Vagina (tissue), 2 donors: ENCODE data around the gene HTRA3.

Experiments used
- CTCF ChIP-seq, 3 experiments: fragments of 450-650 bp in 2 of 3; fragments of 200-600 bp in 1 of 3; sonication (generic) in 1 of 3; IDR thresholded peaks; one replicate each; pipeline ENCODE4 v1.5.1; 2017 to 2019; ENCODE audit warnings: antibody characterized with exemption in 3 of 3, mild to moderate bottlenecking in 2 of 3, moderate library complexity in 2 of 3
- POLR2AphosphoS5 ChIP-seq, 2 donors: sonication (generic); formaldehyde crosslinking; IDR thresholded peaks; one replicate each; pipeline ENCODE4 v1.9.0; 2017; ENCODE audit warnings: antibody characterized with exemption in 2 of 2, mild to moderate bottlenecking in 2 of 2, low read depth in 1 of 2; ENCODE audit not compliant: insufficient read depth in 1 of 2

- TF ChIP-seq CTCF (IDR thresholded peaks at IDR 0.05) (no peak), POLR2AphosphoS5 (IDR thresholded peaks at IDR 0.05; ENCODE audit: insufficient read depth in 1 of 2, low read depth in 1 of 2) (no peak)
Observed at GRCh38 chr4:8285976-8286718, 16.6 kb downstream of the HTRA3 start.
